Ovary (tissue), 9 donors: ENCODE measurements around the gene PKP3. TPM values are rescaled to one million over a fixed set of nuclear protein-coding genes. Genes with fewer than 3 reads are reported as not detected.

ENCODE experiments used
- DNase-seq, 5 donors: peaks; one replicate each; pipeline ENCODE4 v3.0.0-alpha.2; 2019 to 2020
- H3K27ac ChIP-seq, 2 donors: fragments of 200-600 bp; one replicate each; pipeline versions ENCODE4 v1.5.1 to v1.8.0; 2019 to 2022
- H3K27me3 ChIP-seq: fragments of 200-600 bp; one replicate; pipeline ENCODE4 v1.8.0; 2022
- H3K36me3 ChIP-seq: fragments of 200-600 bp; sonication (generic); one replicate; pipeline ENCODE4 v1.5.1; 2019
- H3K4me1 ChIP-seq: one replicate; pipeline ENCODE4 v1.8.1; 2013; ENCODE audit warnings: mild to moderate bottlenecking, moderate library complexity; ENCODE audit not compliant: insufficient read depth
- H3K4me3 ChIP-seq: fragments of 200-600 bp; sonication (generic); one replicate; pipeline ENCODE4 v1.5.1; 2017
- H3K9me3 ChIP-seq, 2 donors: fragments of 200-600 bp in 1 of 2; sonication (generic) in 1 of 2; one replicate each; pipeline versions ENCODE4 v1.5.1 to v1.8.1; 2013 to 2019; ENCODE audit warnings: mild to moderate bottlenecking in 1 of 2, moderate library complexity in 1 of 2
- CTCF ChIP-seq, 3 donors: fragments of 450-650 bp in 2 of 3; fragments of 200-600 bp in 1 of 3; IDR thresholded peaks; one replicate each; pipeline versions ENCODE4 v1.5.1 to v1.8.0; 2016 to 2022; ENCODE audit warnings: antibody characterized with exemption in 3 of 3, mild to moderate bottlenecking in 1 of 3
- EP300 ChIP-seq: sonication (generic); formaldehyde crosslinking; IDR thresholded peaks from one replicate; pipeline ENCODE4 v1.6.1; 2017; ENCODE audit warnings: antibody characterized with exemption
- POLR2A ChIP-seq: fragments of 450-650 bp; IDR thresholded peaks from one replicate; pipeline ENCODE4 v1.6.1; 2017; ENCODE audit warnings: antibody characterized with exemption, mild to moderate bottlenecking, moderate library complexity
- WGBS, 3 donors: extraction: QIAGEN DNeasy Blood & Tissue Kit in 1 of 3; methylation state at CpG; one replicate each; pipeline versions ENCODE4 v1.1.5 to v1.1.7; 2013 to 2017; 5-methylcytosine and 5-hydroxymethylcytosine counted together
- intact Hi-C, 4 donors: fragments of 100-400 bp; cut with DNase I; formaldehyde crosslinking; loops; one replicate each; pipeline versions ENCODE4 v1.11.0 to v1.15.1; 2022 to 2023
- polyA plus RNA-seq, 2 donors: library from polyadenylated mRNA; stranded (reverse); fragments of 200-250 nt in 1 of 2; fragments of 350-450 nt in 1 of 2; fragmentation: Illumina TruSeq in 1 of 2; extraction: RNeasy Lipid Tissue Mini Kit (QIAGEN cat#74804) in 1 of 2; gene quantifications; one replicate each; pipeline ENCODE4 v1.2.3, GENCODE V29; 2013 to 2014
- total RNA-seq, 7 donors: library from RNA; depleted of rRNA in 2 of 7; stranded (reverse); fragments of >200 nt in 2 of 7; fragmentation: NEBNext Ultra II Directional in 3 of 7; extraction: Animal tissue kit (Norgen Biotek cat#: 25700) in 3 of 7; gene quantifications; one replicate each; pipeline versions ENCODE4 v1.1.0 to v1.2.4, GENCODE V29; 2016 to 2023
- donor health status: DM: no; HTN: no; CAD: no; lungs with moderate emphysema.
- donor health status: DM: no; HTN: no; CAD: no.
- donor health status: Bipolar disorder and iron deficiency.
- donor health status: DM: yes; HTN: yes; CAD: no.
- donor health status: DM: no; HTN: no; CAD: no.
- donor health status: DM: yes; HTN: yes; CAD: no.

PKP3 gene
- total and polyA plus RNA-seq, 9 donors: 0.21 to 56.8 (median 3.0) TPM; not detected in 1

- DNase-seq: peak; percentile 67 to 86 (median 75)
- TF ChIP-seq POLR2A (no peak), EP300 (no peak), CTCF (IDR thresholded peaks at IDR 0.05) (no peak)
- no peaks in the 10 kb centered on the region for H3K4me1 ChIP-seq
- H3K36me3 ChIP-seq: no peaks in the 10 kb centered on the region
- peak overlapping the region; percentile 59 for H3K4me3 ChIP-seq
- H3K27ac ChIP-seq: no peak overlapping the region
- H3K27me3 ChIP-seq: no peaks in the 10 kb centered on the region
- intact Hi-C loops: no loop called here
- WGBS, 3 donors: 3 to 20% (median 10%) methylated on average over 17 to 91 of the region's 91 CpGs
- no peaks in the 10 kb centered on the region for H3K9me3 ChIP-seq
Measured at GRCh38 chr11:406796-407650, 13.0 kb downstream of the PKP3 start.

DNA sequence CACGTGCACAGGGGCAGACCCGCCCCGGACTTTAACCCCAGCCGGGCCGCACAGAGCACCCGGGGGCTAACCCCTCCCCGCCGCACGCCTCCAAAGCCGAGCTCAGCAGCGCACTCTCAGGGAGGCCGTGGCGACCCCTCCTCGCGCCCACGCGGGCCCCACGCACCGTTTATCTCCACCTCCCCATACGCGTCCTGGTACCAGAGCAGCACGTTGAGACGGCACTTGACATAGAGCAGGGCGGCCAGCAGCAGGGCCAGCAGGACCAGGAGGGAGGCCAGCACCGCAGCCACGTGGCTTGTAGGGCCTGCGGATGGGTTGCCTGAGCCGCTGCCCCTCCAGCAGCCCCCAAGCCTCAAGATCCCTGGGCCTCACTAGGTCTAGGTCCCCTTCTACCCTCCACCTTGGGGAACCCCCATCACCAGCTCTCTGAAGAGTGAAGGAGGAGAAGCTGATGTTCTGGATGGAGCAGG, 13.7 kb downstream of the PKP3 start:
- Histone ChIP-seq H3K27me3 (no peaks in the 10 kb centered on the region), H3K36me3 (no peaks in the 10 kb centered on the region), H3K9me3 (no peaks in the 10 kb centered on the region), H3K4me1 (no peaks in the 10 kb centered on the region), H3K4me3 (no peak overlapping the region), H3K27ac (no peak overlapping the region)
- intact Hi-C loops: no loop called here
- no peak for TF ChIP-seq CTCF (IDR thresholded peaks at IDR 0.05)
- TF ChIP-seq EP300: no peak
- TF ChIP-seq POLR2A: no peak
- 58 to 71% (median 64%) methylated on average over 27 to 28 of the region's 28 CpGs for WGBS, 3 donors
- DNase-seq: peak in 1 of 5 donors; percentile 43

GRCh38 chr11:408154-409007, 14.4 kb downstream of the PKP3 start:
- DNase-seq: peak in 2 of 5 donors; percentile 26 to 44
- Histone ChIP-seq H3K27me3 (no peaks in the 10 kb centered on the region), H3K36me3 (no peaks in the 10 kb centered on the region), H3K27ac (no peak overlapping the region), H3K9me3 (no peaks in the 10 kb centered on the region), H3K4me3 (no peak overlapping the region), H3K4me1 (no peaks in the 10 kb centered on the region)
- intact Hi-C loops: no loop called here
- no peak for TF ChIP-seq POLR2A
- TF ChIP-seq CTCF (IDR thresholded peaks at IDR 0.05): no peak
- TF ChIP-seq EP300: no peak
- 82 to 87% (median 86%) methylated on average over 14 to 15 of the region's 15 CpGs for WGBS, 3 donors

DNA sequence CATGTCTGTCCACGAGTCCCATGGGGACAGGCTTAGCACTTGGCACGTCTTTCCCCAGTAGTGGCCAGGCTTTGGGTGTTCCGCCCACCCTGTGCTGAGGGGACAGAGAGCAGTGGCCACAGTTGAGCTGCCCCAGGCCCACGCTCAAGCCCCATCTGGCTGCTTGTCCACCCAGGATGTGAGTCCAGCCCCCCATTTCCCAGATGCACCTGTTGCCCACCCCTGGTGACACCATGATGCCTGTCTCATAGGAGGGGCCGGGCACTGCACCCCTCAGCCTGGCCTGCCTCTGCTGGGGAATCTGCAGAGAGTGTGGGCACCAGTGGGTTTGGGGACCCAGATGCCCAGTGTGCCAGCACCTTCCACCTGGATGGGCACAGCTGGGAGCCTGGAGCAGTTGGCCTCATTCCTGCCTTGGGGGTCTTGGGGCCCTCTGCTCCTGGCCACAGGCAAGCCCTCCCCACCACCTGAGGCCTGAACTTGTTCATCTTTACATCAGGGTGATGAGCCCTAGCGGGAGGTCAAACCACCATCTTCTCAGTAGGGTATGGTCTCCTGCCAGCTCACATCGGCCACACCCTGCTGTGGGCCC, 15.1 kb downstream of the PKP3 start:
- H3K36me3 ChIP-seq: no peaks in the 10 kb centered on the region
- no peaks in the 10 kb centered on the region for H3K27me3 ChIP-seq
- DNase-seq: peak in 2 of 5 donors; percentile 20 to 30
- H3K27ac ChIP-seq: no peak overlapping the region
- TF ChIP-seq POLR2A: no peak
- no peak for TF ChIP-seq EP300
- TF ChIP-seq CTCF (IDR thresholded peaks at IDR 0.05): no peak
- WGBS, 3 donors: 82 to 88% (median 87%) methylated on average over 7 of the region's 7 CpGs
- no peaks in the 10 kb centered on the region for H3K4me1 ChIP-seq
- no peak overlapping the region for H3K4me3 ChIP-seq
- no peaks in the 10 kb centered on the region for H3K9me3 ChIP-seq
- intact Hi-C loops: no loop called here
